Raji (cell line): ENCODE data around the gene CTNNA2.

Source experiments
- POLR2A ChIP-seq: IDR thresholded peaks from 2 replicates; pipeline ENCODE4 v1.6.1; 2011; ENCODE audit warnings: low read depth, low read length, control low read depth; ENCODE audit not compliant: insufficient read depth

Gene CTNNA2

DNA sequence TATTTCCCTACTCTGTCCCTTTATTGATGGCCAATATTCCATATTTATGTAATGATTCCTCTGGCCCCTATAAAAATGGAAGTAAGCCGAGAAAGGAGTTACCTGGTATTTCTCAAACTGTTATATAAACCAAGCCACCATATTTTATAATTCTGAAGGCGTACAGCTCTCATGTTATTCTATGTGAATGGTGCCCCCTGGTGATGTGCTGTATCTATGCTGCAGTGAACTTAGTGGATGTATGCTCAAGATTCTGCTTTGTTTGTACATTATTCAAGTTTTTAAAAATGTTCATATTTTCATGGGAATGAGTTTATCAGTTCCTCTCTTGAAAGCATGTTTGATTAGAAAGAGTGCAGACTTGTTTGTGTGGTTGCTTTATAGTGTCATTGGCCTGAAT, 986.2 kb downstream of the CTNNA2 start:
- TF ChIP-seq POLR2A, result no peak

DNA sequence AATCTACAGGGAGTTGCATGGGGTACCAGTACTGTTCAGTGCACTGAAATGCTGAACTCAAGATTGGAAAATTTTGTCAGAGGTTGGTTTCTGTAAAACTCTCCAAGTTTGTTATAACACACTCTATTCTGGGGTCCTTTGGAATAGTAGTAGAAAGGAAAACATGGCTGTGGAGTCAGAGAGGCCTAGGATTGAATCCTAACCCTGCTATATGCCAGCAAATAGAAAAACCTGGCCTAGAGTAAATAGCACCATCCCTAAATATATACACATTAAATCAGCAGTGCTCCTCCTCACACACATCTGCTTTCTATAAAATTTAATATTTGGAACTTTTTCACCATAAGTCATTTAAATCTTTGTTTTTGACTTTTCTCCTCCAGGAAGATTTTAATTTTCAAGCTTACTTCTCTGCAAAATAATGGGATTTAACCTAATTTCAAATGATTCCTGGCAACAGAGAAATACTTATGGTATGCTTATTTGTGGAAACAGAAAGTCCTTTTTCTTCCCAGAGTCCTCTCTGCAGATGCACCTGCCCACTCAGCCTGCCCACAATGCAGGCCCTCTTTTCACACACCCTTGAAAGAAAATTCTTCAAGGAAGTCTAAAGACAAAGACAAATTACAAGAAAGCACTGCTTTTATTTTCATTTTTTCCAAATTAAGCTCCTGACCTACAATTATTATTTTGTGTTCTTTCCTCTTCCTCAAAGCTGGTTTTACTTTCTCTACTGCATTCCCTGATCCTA, 989.2 kb downstream of the CTNNA2 start:
- TF ChIP-seq POLR2A, result no peak

- TF ChIP-seq POLR2A, result no peak
These were observed 993.7 kb downstream of the CTNNA2 start for GRCh38 chr2:80506563-80506962.

DNA sequence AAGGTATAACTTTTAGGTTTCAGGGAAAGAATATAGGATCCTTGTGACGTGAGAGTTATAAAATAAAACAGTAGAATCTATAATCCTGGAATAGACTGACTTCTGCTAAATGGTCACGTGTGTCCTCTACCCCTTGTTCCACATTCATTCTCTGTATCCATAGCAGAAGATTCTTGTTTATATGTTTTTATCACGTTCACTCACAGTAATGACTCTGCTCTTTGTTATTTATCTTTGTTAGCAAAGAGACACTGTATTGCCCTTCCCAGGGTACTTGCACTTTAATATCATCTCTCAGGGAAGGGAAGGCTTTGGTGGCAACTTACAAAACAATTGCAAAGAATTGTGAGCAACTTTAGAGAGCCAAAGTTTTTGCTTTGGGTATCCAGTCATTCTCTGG, 997.9 kb downstream of the CTNNA2 start:
- TF ChIP-seq POLR2A, result no peak

GRCh38 chr2:80515964-80516363, 1003.1 kb downstream of the CTNNA2 start:
- no peak for TF ChIP-seq POLR2A

GRCh38 chr2:80517316-80517715, 1004.5 kb downstream of the CTNNA2 start:
- TF ChIP-seq POLR2A, result no peak

DNA sequence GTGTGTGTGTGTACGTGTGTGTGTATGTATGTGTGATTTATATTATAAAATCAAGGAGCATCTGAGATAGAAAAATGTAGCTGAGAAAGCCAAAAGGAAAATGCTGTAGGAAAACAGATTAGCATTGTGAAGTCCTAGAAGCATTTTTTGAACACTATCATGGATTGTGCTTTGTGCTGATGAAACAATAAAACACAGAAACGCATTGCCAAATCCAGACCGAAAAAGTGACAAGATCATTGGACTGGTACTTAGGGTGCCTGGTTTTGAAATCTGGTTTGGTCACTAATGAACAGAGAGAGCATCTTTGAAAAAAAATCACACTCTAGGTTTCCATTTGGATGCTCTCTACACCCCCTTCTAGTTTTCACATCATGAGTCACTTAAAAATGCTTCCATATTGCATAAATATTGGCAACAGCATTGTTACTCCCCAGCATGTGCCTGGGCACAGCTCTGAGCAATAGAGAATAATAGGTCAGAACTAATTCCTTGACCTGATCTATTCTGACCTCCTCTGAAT, 1006.3 kb downstream of the CTNNA2 start:
- no peak for TF ChIP-seq POLR2A

GRCh38 chr2:80519699-80520291, 1006.9 kb downstream of the CTNNA2 start:
- TF ChIP-seq POLR2A, result no peak

DNA sequence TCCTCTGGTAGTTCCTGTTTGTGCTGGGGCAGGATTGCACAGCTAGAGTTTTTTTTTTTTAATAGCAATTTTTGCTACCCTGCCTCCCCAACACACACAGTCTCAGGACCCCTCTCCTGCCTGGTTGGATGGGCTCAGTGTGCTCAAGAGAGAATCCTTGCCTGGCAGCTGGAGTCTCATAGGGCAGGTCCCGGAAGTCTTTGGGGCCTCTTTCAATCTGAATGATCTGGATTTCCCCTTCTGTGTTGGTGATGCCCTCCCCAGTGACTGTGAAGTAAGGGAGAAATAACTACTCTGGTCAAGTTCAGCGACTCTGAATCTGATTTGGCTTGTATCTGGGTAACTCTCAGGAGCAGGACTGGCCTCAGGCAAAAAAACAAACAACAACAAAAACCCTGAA, 1012.3 kb downstream of the CTNNA2 start:
- TF ChIP-seq POLR2A, result no peak

GRCh38 chr2:80527119-80527518, 1014.3 kb downstream of the CTNNA2 start:
- no peak for TF ChIP-seq POLR2A

DNA sequence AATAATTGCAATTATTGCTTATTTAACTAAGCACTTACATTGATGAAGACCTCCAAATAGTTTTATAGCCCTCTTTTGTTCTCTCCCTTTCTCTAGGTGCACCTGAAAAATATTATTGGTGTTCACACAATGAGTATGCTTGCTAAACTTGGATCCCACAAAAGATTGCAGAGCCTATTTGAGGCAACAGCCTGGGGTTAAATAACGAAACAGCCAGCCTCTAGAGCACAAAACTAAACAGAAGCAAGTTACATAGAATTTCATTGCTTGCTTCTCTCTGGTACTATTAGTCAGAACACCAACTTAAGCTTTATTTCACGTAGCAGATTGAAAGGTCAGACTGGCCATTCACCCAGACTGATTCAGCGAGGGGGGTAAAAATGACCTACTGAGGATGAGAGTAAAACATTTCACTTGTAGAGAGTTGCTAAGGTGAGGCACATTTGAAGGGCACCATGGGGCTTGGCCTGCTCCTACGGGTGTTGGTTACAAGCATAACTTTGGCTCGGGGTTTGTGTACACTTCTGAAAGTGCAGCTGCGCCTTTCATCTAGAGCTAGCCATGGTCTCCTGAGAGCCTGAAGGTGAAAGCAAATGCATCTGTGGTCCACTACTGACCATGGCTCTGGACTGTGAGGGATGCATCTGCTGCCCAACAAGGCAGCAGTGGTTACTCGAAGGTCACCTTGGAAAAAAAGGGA, 1016.8 kb downstream of the CTNNA2 start:
- no peak for TF ChIP-seq POLR2A

DNA sequence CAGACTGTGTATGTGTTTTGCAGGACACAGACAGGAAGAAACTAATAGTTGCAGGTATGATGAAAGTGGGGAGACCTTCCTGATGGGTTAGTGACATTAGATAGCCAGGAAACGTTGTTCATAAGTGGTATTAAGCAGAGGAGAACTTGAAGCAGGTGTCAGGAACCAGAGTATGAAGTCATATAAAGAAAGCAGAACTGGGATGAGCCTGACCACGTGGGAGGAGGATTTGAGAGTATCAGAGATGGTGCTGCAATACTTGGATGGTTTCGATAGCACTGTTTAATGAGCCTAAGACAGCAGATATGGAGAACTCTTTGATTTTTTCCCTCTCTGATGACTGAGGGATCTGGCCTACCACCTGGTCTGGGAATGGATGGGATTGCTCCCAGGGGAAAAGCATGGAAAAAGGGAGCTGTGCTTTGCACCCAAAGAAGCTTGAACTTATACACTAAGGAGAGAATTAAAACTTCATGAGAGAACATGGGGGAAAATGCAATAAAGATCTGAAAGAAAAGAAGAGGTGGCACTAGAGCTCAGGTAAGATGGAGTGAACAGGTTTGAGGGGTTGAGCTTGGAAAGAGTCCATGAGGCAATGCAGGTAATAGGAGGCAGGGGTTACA, 1017.7 kb downstream of the CTNNA2 start:
- TF ChIP-seq POLR2A, result no peak

DNA sequence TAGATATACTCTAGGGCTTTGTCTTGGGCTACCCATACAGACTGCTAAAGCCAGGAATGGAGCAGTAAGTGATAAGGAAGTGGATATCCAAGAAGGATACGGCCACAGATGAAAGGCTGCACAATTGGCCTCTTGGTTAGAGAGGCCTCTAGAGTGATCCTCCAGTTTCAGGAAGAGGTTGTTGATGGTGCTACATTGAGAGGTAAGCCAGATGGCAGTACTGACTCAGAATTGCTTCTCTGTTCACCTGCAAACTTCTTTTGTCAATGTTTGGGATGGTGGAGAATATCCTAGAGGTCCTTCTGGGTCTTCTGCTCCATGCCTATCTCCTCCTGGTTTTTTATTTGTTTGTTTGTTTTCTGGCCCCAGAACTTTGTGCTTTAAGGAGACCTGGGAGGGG, 1018.5 kb downstream of the CTNNA2 start:
- TF ChIP-seq POLR2A, result no peak

DNA sequence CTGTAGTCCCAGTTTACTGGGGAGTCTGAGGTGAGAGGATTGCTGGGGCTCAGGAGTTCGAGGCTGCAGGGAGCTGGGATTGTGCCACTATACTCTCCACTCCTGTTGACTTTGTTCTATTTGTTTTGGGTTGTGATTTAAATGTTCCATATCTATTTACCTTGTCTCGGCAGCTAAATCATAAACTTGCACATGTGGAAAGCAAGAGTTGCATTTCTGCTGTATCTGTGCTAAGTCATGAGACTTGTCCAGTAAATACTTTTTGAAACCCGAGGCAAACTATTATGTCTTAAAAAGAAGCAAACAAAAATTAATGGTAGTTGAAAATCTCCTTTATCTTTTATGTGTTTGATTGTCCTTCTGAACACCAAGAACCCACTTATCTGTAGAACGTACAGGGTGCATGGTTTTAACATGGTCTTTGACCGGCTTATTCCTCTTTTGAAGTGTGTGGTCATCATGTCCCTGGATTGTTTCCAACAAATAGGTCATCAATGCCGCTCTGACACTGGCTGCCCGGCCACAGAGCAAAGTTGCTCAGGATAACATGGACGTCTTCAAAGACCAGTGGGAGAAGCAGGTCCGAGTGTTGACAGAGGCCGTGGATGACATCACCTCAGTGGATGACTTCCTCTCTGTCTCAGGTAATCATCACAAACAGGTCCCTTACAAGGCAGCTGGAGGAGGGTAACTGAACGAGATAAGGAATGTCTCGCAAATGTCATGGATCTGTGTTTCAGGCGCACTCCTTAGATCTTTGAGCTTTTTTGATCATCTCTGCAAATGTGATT, 1032.8 kb downstream of the CTNNA2 start:
- TF ChIP-seq POLR2A, result no peak

DNA sequence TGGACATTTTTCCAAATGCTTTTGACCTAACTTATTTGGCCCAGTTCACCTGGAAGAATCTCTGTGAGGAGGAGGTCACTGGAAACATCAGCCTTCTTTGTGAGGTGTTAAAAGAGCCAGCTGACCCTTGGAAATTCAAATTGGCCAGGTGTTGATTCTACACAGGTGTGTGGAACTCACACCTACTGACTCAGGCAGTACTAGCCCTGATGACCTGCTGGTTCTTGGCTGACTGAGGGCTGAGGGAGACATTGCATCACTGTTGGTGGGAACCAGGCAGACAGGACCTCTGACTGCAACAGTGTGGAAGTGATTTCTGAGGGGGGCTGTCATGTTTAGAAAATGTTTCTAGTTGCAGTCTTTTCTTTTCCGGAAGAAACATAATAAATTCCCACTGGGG, 1033.9 kb downstream of the CTNNA2 start:
- no peak for TF ChIP-seq POLR2A
